Activated naive CD4-positive, alpha-beta T cell treated with anti-CD3 and anti-CD28 coated beads, Interleukin-2, amount 50 U/mL, for 24 hours (primary cell): ENCODE results near the gene PPM1H.

Experiments used
- H3K27ac Mint-ChIP-seq: one replicate; pipeline ENCODE4 v1.8.0; 2021; ENCODE audit warnings: mild to moderate bottlenecking, mixed read lengths
- H3K27me3 Mint-ChIP-seq: one replicate; pipeline ENCODE4 v1.8.0; 2021; ENCODE audit warnings: mixed read lengths
- H3K36me3 Mint-ChIP-seq: one replicate; pipeline ENCODE4 v1.8.0; 2021; ENCODE audit warnings: mixed read lengths
- H3K4me1 Mint-ChIP-seq: one replicate; pipeline ENCODE4 v1.8.0; 2021; ENCODE audit warnings: mixed read lengths
- H3K4me3 Mint-ChIP-seq: one replicate; pipeline ENCODE4 v1.8.0; 2021; ENCODE audit warnings: mild to moderate bottlenecking, mixed read lengths
- H3K9me3 Mint-ChIP-seq: one replicate; pipeline ENCODE4 v1.8.0; 2021; ENCODE audit warnings: mixed read lengths

The PPM1H gene

GRCh38 chr12:62924084-62924483, 10.9 kb downstream of the PPM1H start:
- Mint-ChIP-seq H3K36me3 (no peaks in the 10 kb centered on the region), H3K27ac (no peak overlapping the region), H3K4me1 (no peaks in the 10 kb centered on the region), H3K9me3 (no peaks in the 10 kb centered on the region), H3K27me3 (peaks cover 10% of the 10 kb centered on the region), H3K4me3 (no peak overlapping the region)

- Mint-ChIP-seq H3K27me3 (peaks cover 9% of the 10 kb centered on the region), H3K9me3 (no peaks in the 10 kb centered on the region), H3K4me3 (no peak overlapping the region), H3K4me1 (no peaks in the 10 kb centered on the region), H3K27ac (no peak overlapping the region), H3K36me3 (no peaks in the 10 kb centered on the region)
These were observed 12.4 kb downstream of the PPM1H start for GRCh38 chr12:62922539-62922938.

- Mint-ChIP-seq H3K9me3 (no peaks in the 10 kb centered on the region), H3K36me3 (no peaks in the 10 kb centered on the region), H3K27ac (no peak overlapping the region), H3K4me3 (no peak overlapping the region), H3K4me1 (no peaks in the 10 kb centered on the region), H3K27me3 (peaks cover 6% of the 10 kb centered on the region)
These were observed 15.1 kb downstream of the PPM1H start for GRCh38 chr12:62919838-62920237.

- no peaks in the 10 kb centered on the region for H3K4me1 Mint-ChIP-seq
- no peak overlapping the region for H3K4me3 Mint-ChIP-seq
- no peaks in the 10 kb centered on the region for H3K9me3 Mint-ChIP-seq
- H3K36me3 Mint-ChIP-seq, result no peaks in the 10 kb centered on the region
- no peak overlapping the region for H3K27ac Mint-ChIP-seq
- peaks cover 6% of the 10 kb centered on the region for H3K27me3 Mint-ChIP-seq
These were observed 17.0 kb downstream of the PPM1H start for GRCh38 chr12:62917926-62918325.

- H3K4me3 Mint-ChIP-seq, result no peak overlapping the region
- no peaks in the 10 kb centered on the region for H3K9me3 Mint-ChIP-seq
- H3K27me3 Mint-ChIP-seq, result peaks cover 5% of the 10 kb centered on the region
- no peaks in the 10 kb centered on the region for H3K36me3 Mint-ChIP-seq
- H3K4me1 Mint-ChIP-seq, result no peaks in the 10 kb centered on the region
- no peak overlapping the region for H3K27ac Mint-ChIP-seq
These were observed 18.1 kb downstream of the PPM1H start for GRCh38 chr12:62916632-62917425.

GRCh38 chr12:62915204-62915529, 19.8 kb downstream of the PPM1H start:
- H3K4me1 Mint-ChIP-seq, result no peaks in the 10 kb centered on the region
- no peaks in the 10 kb centered on the region for H3K36me3 Mint-ChIP-seq
- H3K4me3 Mint-ChIP-seq, result no peak overlapping the region
- H3K27me3 Mint-ChIP-seq, result peaks cover 5% of the 10 kb centered on the region
- no peak overlapping the region for H3K27ac Mint-ChIP-seq
- H3K9me3 Mint-ChIP-seq, result no peaks in the 10 kb centered on the region

- H3K9me3 Mint-ChIP-seq, result no peaks in the 10 kb centered on the region
- no peaks in the 10 kb centered on the region for H3K4me1 Mint-ChIP-seq
- H3K36me3 Mint-ChIP-seq, result no peaks in the 10 kb centered on the region
- no peak overlapping the region for H3K27ac Mint-ChIP-seq
- peaks cover 5% of the 10 kb centered on the region for H3K27me3 Mint-ChIP-seq
- H3K4me3 Mint-ChIP-seq, result no peak overlapping the region
These were observed 20.3 kb downstream of the PPM1H start for GRCh38 chr12:62914443-62915203.

GRCh38 chr12:62913380-62913779, 21.6 kb downstream of the PPM1H start:
- Mint-ChIP-seq H3K27ac (no peak overlapping the region), H3K4me1 (no peaks in the 10 kb centered on the region), H3K27me3 (peaks cover 1% of the 10 kb centered on the region), H3K36me3 (no peaks in the 10 kb centered on the region), H3K4me3 (no peak overlapping the region), H3K9me3 (no peaks in the 10 kb centered on the region)

- H3K4me1 Mint-ChIP-seq, result no peaks in the 10 kb centered on the region
- no peak overlapping the region for H3K27ac Mint-ChIP-seq
These were observed 22.3 kb downstream of the PPM1H start for GRCh38 chr12:62912644-62913043.

GRCh38 chr12:62911286-62911685, 23.7 kb downstream of the PPM1H start:
- no peak overlapping the region for H3K27ac Mint-ChIP-seq
- no peak overlapping the region for H3K4me3 Mint-ChIP-seq
- no peaks in the 10 kb centered on the region for H3K9me3 Mint-ChIP-seq
- H3K4me1 Mint-ChIP-seq, result no peaks in the 10 kb centered on the region
- no peaks in the 10 kb centered on the region for H3K36me3 Mint-ChIP-seq
- peaks cover 2% of the 10 kb centered on the region for H3K27me3 Mint-ChIP-seq

More at GRCh38 chr12:62912644-62913043, 22.3 kb downstream of the PPM1H start:
- Mint-ChIP-seq H3K9me3 (no peaks in the 10 kb centered on the region), H3K36me3 (no peaks in the 10 kb centered on the region), H3K4me3 (no peak overlapping the region), H3K27me3 (peaks cover 2% of the 10 kb centered on the region)

- H3K27me3 Mint-ChIP-seq, result peaks cover 2% of the 10 kb centered on the region
- H3K9me3 Mint-ChIP-seq, result no peaks in the 10 kb centered on the region
- H3K4me1 Mint-ChIP-seq, result no peaks in the 10 kb centered on the region
- H3K27ac Mint-ChIP-seq, result no peak overlapping the region
- H3K36me3 Mint-ChIP-seq, result no peaks in the 10 kb centered on the region
- no peak overlapping the region for H3K4me3 Mint-ChIP-seq
These were observed 24.3 kb downstream of the PPM1H start for GRCh38 chr12:62910549-62911169.

- Mint-ChIP-seq H3K27ac (no peak overlapping the region), H3K9me3 (no peaks in the 10 kb centered on the region), H3K27me3 (peaks cover 2% of the 10 kb centered on the region), H3K4me1 (no peaks in the 10 kb centered on the region), H3K36me3 (no peaks in the 10 kb centered on the region), H3K4me3 (no peak overlapping the region)
These were observed 25.6 kb downstream of the PPM1H start for GRCh38 chr12:62909340-62909739.

- Mint-ChIP-seq H3K4me3 (no peak overlapping the region), H3K9me3 (no peaks in the 10 kb centered on the region), H3K4me1 (no peaks in the 10 kb centered on the region), H3K36me3 (no peaks in the 10 kb centered on the region), H3K27me3 (peaks cover 2% of the 10 kb centered on the region), H3K27ac (no peak overlapping the region)
These were observed 26.3 kb downstream of the PPM1H start for GRCh38 chr12:62908674-62909073.

- Mint-ChIP-seq H3K4me1 (no peaks in the 10 kb centered on the region), H3K27ac (no peak overlapping the region), H3K27me3 (peaks cover 2% of the 10 kb centered on the region), H3K36me3 (no peaks in the 10 kb centered on the region), H3K9me3 (no peaks in the 10 kb centered on the region), H3K4me3 (no peak overlapping the region)
These were observed 27.4 kb downstream of the PPM1H start for GRCh38 chr12:62907561-62907960.

GRCh38 chr12:62907078-62907477, 27.9 kb downstream of the PPM1H start:
- Mint-ChIP-seq H3K4me3 (no peak overlapping the region), H3K27ac (no peak overlapping the region), H3K4me1 (no peaks in the 10 kb centered on the region), H3K27me3 (peaks cover 2% of the 10 kb centered on the region), H3K36me3 (no peaks in the 10 kb centered on the region), H3K9me3 (no peaks in the 10 kb centered on the region)

GRCh38 chr12:62903151-62903550, 31.8 kb downstream of the PPM1H start:
- Mint-ChIP-seq H3K27me3 (no peaks in the 10 kb centered on the region), H3K4me3 (no peak overlapping the region), H3K27ac (no peak overlapping the region), H3K9me3 (no peaks in the 10 kb centered on the region), H3K36me3 (no peaks in the 10 kb centered on the region), H3K4me1 (no peaks in the 10 kb centered on the region)
